Duodenal mucosa (tissue), 2 donors: ENCODE measurements around the gene NALCN.

Experiments
- H3K27ac ChIP-seq: one replicate; pipeline ENCODE4 v1.7.0; 2013; ENCODE audit warnings: low read depth, low read length
- H3K27me3 ChIP-seq, 2 donors: one replicate each; pipeline ENCODE4 v1.7.0; 2013; ENCODE audit warnings: low read length in 2 of 2, control low read depth in 1 of 2; ENCODE audit not compliant: insufficient read depth in 2 of 2, control insufficient read depth in 1 of 2
- H3K36me3 ChIP-seq, 2 donors: one replicate each; pipeline ENCODE4 v1.7.0; 2013; ENCODE audit warnings: low read length in 2 of 2, control low read depth in 1 of 2; ENCODE audit not compliant: insufficient read depth in 2 of 2, control insufficient read depth in 1 of 2
- H3K4me1 ChIP-seq, 2 donors: one replicate each; pipeline ENCODE4 v1.7.0; 2013; ENCODE audit warnings: low read length in 2 of 2, control low read depth in 1 of 2; ENCODE audit not compliant: insufficient read depth in 2 of 2, control insufficient read depth in 1 of 2
- H3K4me3 ChIP-seq, 2 donors: one replicate each; pipeline ENCODE4 v1.7.0; 2013; ENCODE audit warnings: low read length in 2 of 2, low read depth in 1 of 2
- H3K9ac ChIP-seq, 2 donors: one replicate each; pipeline ENCODE4 v1.7.0; 2013; ENCODE audit warnings: low read length in 2 of 2, low read depth in 1 of 2
- H3K9me3 ChIP-seq, 2 donors: one replicate each; pipeline ENCODE4 v1.7.0; 2013; ENCODE audit warnings: low read length in 2 of 2, control low read depth in 1 of 2; ENCODE audit not compliant: control insufficient read depth in 1 of 2

The NALCN gene

GRCh38 chr13:101298517-101298916, 117.8 kb downstream of the NALCN start:
- Histone ChIP-seq H3K36me3 (no peaks in the 10 kb centered on the region), H3K27me3 (no peaks in the 10 kb centered on the region), H3K9ac (no peak overlapping the region), H3K4me3 (no peak overlapping the region), H3K9me3 (no peaks in the 10 kb centered on the region), H3K27ac (no peak overlapping the region), H3K4me1 (no peaks in the 10 kb centered on the region)

- H3K36me3 ChIP-seq = no peaks in the 10 kb centered on the region
- no peak overlapping the region for H3K9ac ChIP-seq
- H3K27ac ChIP-seq = no peak overlapping the region
- H3K9me3 ChIP-seq = no peaks in the 10 kb centered on the region
- no peaks in the 10 kb centered on the region for H3K4me1 ChIP-seq
- H3K27me3 ChIP-seq = no peaks in the 10 kb centered on the region
- no peak overlapping the region for H3K4me3 ChIP-seq
Measured at GRCh38 chr13:101297794-101298193, 118.5 kb downstream of the NALCN start.

- Histone ChIP-seq H3K4me3 (no peak overlapping the region), H3K27ac (no peak overlapping the region), H3K36me3 (no peaks in the 10 kb centered on the region)
Measured at GRCh38 chr13:101292711-101293110, 123.6 kb downstream of the NALCN start.

DNA sequence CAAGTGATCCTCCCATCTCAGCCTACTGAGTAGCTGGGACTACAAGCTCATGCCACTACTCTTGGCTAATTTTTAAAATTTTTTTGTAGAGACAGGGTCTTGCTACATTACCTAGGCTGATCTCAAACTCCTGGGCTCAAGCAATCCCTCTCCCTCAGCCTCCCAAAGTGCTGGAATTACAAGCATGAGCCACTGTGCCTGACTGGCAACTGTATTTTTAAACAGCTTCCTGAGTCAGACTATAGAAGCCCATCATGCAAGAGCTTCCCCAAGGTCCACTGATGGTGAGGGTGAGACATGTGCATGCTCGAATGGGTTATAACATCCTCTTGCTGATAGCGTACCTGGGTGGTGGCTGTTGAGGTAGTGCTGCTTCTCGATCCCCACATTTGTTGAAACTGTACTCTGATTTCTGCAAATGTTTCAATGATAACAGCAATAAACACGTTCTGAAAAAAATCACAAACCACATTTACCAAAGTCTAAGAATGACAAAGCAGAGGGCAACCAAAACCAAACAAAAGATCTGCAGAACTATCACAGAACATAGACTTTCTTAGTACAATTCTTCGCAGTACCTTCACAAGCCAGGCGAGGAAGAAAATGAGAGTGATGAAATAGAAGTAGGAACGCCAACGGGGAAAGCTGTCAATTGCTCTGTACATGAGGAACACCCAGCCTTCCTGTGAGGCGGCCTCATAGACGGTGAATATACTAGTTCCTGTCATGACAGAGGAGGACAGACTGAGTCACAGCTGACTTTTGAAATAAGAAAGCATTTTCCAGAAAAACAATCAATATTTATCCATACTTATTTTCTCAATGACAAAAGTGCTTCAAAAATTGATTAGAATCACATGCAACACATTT, 124.4 kb downstream of the NALCN start:
- H3K4me1 ChIP-seq = no peaks in the 10 kb centered on the region
- no peak overlapping the region for H3K27ac ChIP-seq
- no peak overlapping the region for H3K9ac ChIP-seq
- no peaks in the 10 kb centered on the region for H3K27me3 ChIP-seq
- no peak overlapping the region for H3K4me3 ChIP-seq
- no peaks in the 10 kb centered on the region for H3K9me3 ChIP-seq
- H3K36me3 ChIP-seq = no peaks in the 10 kb centered on the region

More at GRCh38 chr13:101292711-101293110, 123.6 kb downstream of the NALCN start:
- Histone ChIP-seq H3K9ac (no peak overlapping the region), H3K27me3 (no peaks in the 10 kb centered on the region), H3K9me3 (no peaks in the 10 kb centered on the region), H3K4me1 (no peaks in the 10 kb centered on the region)

GRCh38 chr13:101291206-101291605, 125.1 kb downstream of the NALCN start:
- Histone ChIP-seq H3K9me3 (no peaks in the 10 kb centered on the region), H3K4me1 (no peaks in the 10 kb centered on the region), H3K9ac (no peak overlapping the region), H3K27me3 (no peaks in the 10 kb centered on the region), H3K27ac (no peak overlapping the region), H3K36me3 (no peaks in the 10 kb centered on the region), H3K4me3 (no peak overlapping the region)

DNA sequence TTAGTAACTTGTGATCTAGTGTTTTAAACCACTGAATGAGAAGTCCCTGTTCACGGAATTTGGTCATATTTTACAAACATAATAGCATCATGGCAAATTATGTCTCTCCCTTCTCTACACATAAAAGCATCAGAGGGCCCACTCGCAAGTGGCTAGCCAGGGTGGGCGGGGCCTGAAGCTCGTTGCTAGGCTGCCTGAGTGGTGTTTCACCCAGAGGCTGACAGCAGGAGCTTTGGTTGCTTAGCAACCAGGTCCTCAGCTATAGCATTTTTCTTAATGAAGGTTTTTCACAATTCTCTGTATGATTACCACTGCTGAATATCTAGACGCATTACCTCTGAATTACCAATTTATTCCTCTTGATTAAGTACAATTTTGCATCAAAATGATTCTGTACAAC, 126.5 kb downstream of the NALCN start:
- Histone ChIP-seq H3K4me1 (no peaks in the 10 kb centered on the region), H3K27me3 (no peaks in the 10 kb centered on the region), H3K4me3 (no peak overlapping the region), H3K9me3 (no peaks in the 10 kb centered on the region), H3K36me3 (no peaks in the 10 kb centered on the region), H3K9ac (no peak overlapping the region), H3K27ac (no peak overlapping the region)

- Histone ChIP-seq H3K36me3 (no peaks in the 10 kb centered on the region), H3K27ac (no peak overlapping the region), H3K27me3 (no peaks in the 10 kb centered on the region), H3K4me1 (no peaks in the 10 kb centered on the region), H3K9me3 (no peaks in the 10 kb centered on the region), H3K9ac (no peak overlapping the region), H3K4me3 (no peak overlapping the region)
Measured at GRCh38 chr13:101283782-101284181, 132.5 kb downstream of the NALCN start.

DNA sequence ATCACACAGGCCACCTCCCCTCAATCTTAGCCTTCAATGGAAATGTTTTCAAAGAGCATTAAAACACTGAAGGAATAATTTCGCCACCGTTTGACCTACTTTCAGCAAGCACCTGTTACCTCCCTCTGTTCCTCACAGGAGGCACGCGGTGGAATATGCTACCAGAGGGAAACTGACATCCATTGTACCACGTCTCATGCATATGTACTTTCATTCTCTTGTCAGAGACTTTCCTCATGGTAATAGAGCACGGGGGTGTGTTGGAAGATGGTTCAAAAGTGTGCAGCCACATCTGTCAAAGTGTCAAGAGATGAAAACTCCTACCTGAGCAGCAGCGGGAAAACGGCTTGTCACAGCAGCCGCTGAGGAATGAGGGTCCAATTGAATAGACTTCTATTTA, 143.4 kb downstream of the NALCN start:
- Histone ChIP-seq H3K36me3 (no peaks in the 10 kb centered on the region), H3K4me1 (no peaks in the 10 kb centered on the region), H3K27ac (no peak overlapping the region), H3K9me3 (peaks cover 6 to 8% of the 10 kb centered on the region in 2 donors), H3K27me3 (peaks cover 0 to 5% of the 10 kb centered on the region in 2 donors), H3K9ac (no peak overlapping the region), H3K4me3 (no peak overlapping the region)

DNA sequence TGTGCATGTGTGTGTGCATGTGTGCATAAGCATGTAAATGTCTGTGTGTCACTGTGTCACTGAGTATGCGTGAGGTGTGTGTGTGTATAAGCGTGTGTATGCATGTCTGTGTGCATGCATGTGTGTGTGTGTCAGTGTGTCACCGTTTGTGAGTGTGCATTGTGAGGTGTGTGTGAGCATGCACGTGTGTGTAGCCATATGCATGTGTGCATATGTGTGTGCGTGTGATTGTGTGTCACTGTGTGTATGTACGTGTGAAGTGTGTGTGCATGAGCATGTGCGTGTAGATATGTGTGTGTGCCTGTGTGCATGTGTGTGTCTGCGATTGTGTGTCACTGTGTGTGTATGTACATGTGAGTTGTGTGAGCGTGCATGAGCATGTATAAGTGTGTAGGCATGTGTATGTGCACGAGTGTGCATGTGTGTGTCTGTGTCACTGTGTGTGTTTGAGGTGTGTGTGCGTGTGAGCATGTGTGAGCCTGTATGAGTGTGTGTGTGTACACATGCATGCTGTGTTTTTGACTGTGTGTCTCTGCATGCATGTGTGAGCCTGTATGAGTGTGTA, 144.5 kb downstream of the NALCN start:
- Histone ChIP-seq H3K36me3 (no peaks in the 10 kb centered on the region), H3K27me3 (peaks cover 0 to 5% of the 10 kb centered on the region in 2 donors), H3K4me3 (no peak overlapping the region), H3K4me1 (no peaks in the 10 kb centered on the region), H3K9me3 (peaks cover 6 to 8% of the 10 kb centered on the region in 2 donors), H3K27ac (no peak overlapping the region), H3K9ac (peak overlapping the region in 1 of 2 donors; percentile 9)

- H3K36me3 ChIP-seq = no peaks in the 10 kb centered on the region
- H3K27me3 ChIP-seq = peaks cover 0 to 5% of the 10 kb centered on the region in 2 donors
- no peaks in the 10 kb centered on the region for H3K4me1 ChIP-seq
- H3K9ac ChIP-seq = no peak overlapping the region
- H3K9me3 ChIP-seq = peaks cover 6 to 8% of the 10 kb centered on the region in 2 donors
- no peak overlapping the region for H3K4me3 ChIP-seq
- no peak overlapping the region for H3K27ac ChIP-seq
Measured at GRCh38 chr13:101267656-101268055, 148.7 kb downstream of the NALCN start.
